MM.1S (cell line): ENCODE measurements around the gene API5.

Experiments
- DNase-seq: peaks from one replicate; pipeline ENCODE4 v3.0.0-alpha.2; 2015
- H2AFZ ChIP-seq: fragments of 300-600 bp; sonication (generic); 2 replicates; pipeline ENCODE4 v1.6.0; 2016; ENCODE audit warnings: antibody characterized with exemption, low read length
- H3F3A ChIP-seq: fragments of 300-600 bp; sonication (generic); 2 replicates; pipeline ENCODE4 v1.6.1; 2016; ENCODE audit warnings: mild to moderate bottlenecking, antibody characterized with exemption, low read length, moderate library complexity, mixed read lengths; ENCODE audit not compliant: insufficient read depth
- H3K27ac ChIP-seq: fragments of 300-600 bp; sonication (generic); 2 replicates; pipeline ENCODE4 v1.5.1; 2016; ENCODE audit warnings: mild to moderate bottlenecking, low read length
- H3K27me3 ChIP-seq: fragments of 300-600 bp; sonication (generic); replicated peaks from 2 replicates; pipeline ENCODE4 v1.6.0; 2016; ENCODE audit warnings: low read length; ENCODE audit not compliant: insufficient read depth
- H3K36me3 ChIP-seq: fragments of 300-600 bp; sonication (generic); replicated peaks from 2 replicates; pipeline ENCODE4 v1.6.1; 2016; ENCODE audit warnings: mild to moderate bottlenecking, low read length, mixed read lengths; ENCODE audit not compliant: insufficient read depth
- H3K4me1 ChIP-seq: fragments of 300-600 bp; sonication (generic); 2 replicates; pipeline ENCODE4 v1.6.1; 2016; ENCODE audit warnings: low read length, mixed read lengths
- H3K4me2 ChIP-seq: fragments of 300-600 bp; sonication (generic); 2 replicates; pipeline ENCODE4 v1.6.0; 2016; ENCODE audit warnings: low read depth, low read length
- H3K4me3 ChIP-seq: fragments of 300-600 bp; sonication (generic); 2 replicates; pipeline ENCODE4 v1.5.1; 2016; ENCODE audit warnings: low read length, mixed read lengths
- H3K79me2 ChIP-seq: fragments of 300-600 bp; sonication (generic); 2 replicates; pipeline ENCODE4 v1.6.1; 2016; ENCODE audit warnings: mixed run types, low read length, mixed read lengths
- H3K9ac ChIP-seq: fragments of 300-600 bp; sonication (generic); 2 replicates; pipeline ENCODE4 v1.6.1; 2016; ENCODE audit warnings: low read length, mixed read lengths
- H3K9me2 ChIP-seq: fragments of 300-600 bp; sonication (generic); replicated peaks from 2 replicates; pipeline ENCODE4 v1.6.1; 2016; ENCODE audit warnings: mild to moderate bottlenecking, low read length, mixed read lengths; ENCODE audit not compliant: insufficient read depth
- H3K9me3 ChIP-seq: fragments of 300-600 bp; sonication (generic); replicated peaks from 2 replicates; pipeline ENCODE4 v1.6.1; 2016; ENCODE audit warnings: mild to moderate bottlenecking, low read length, mixed read lengths; ENCODE audit not compliant: insufficient read depth
- H4K20me1 ChIP-seq: fragments of 300-600 bp; sonication (generic); 2 replicates; pipeline ENCODE4 v1.6.1; 2016; ENCODE audit warnings: mild to moderate bottlenecking, low read length, moderate library complexity, mixed read lengths; ENCODE audit not compliant: insufficient read depth
- EZH2 ChIP-seq: fragments of 300-600 bp; sonication (generic); optimal IDR thresholded peaks from 2 replicates; pipeline ENCODE3; 2017; ENCODE audit warnings: low read depth, mild to moderate bottlenecking, antibody characterized with exemption, low read length, mixed read lengths
- EZH2phosphoT487 ChIP-seq: fragments of 300-600 bp; sonication (generic); IDR thresholded peaks from 2 replicates; pipeline ENCODE4 v1.6.1; 2018; ENCODE audit warnings: antibody characterized with exemption, low read length
- TF ChIP-seq, protein P1 (sequence below): fragments of 300-600 bp; sonication (generic); IDR thresholded peaks from 2 replicates; pipeline ENCODE4 v1.5.1; 2016; ENCODE audit warnings: antibody characterized with exemption, low read length, mixed read lengths

API5 gene

DNA sequence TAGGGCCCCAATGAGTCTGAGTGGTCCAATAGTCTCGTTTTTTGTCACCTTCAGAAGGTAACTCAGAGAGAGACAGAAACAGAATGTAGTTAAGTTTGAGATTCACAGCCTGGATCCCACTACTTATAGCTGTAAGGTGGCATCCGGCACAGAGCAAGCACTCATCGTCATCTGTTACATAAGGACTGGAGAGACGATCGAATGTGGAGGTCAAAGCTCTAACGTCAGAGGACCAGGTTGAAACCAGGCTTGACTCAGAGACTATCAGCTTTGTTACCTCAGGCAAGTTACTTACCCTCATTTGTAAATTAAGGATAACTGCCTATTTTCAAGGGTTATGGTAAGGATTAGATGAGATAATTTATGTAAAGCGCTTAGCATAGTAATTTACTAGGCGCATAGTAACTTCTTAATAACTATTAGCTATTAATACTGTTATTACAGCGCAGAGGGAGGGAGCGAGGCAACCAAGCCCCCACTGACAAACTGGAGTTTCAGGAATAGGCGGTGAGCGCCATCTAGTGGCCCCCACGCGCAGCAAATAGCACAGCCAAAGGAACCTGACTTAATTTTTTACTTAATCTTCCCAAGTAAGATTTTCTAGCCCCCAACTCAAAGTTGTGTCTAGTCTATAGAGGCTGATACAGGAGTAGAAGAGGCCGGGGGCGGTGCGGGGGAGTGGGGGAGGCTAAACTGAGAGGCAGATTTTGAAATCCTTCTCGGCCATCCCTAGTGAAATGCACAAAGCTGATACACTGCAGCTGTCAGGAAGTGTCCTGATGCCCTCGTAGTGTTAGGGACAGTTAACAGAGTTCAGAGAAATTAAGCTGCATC is 29.0 kb upstream of the API5 start:
- Histone ChIP-seq H2AFZ (peak overlapping the region; percentile 41; the same call in 1 of the 2 replicates), H3K9me2 (no peaks in the 10 kb centered on the region), H3K27me3 (no peaks in the 10 kb centered on the region), H3K4me2 (no peak overlapping the region), H4K20me1 (no peaks in the 10 kb centered on the region), H3K9me3 (no peaks in the 10 kb centered on the region), H3F3A (no peaks in the 10 kb centered on the region), H3K4me3 (no peak overlapping the region), H3K27ac (no peak overlapping the region), H3K4me1 (no peaks in the 10 kb centered on the region), H3K9ac (no peak overlapping the region), H3K79me2 (no peaks in the 10 kb centered on the region), H3K36me3 (no peaks in the 10 kb centered on the region)
- peak; percentile 55 for DNase-seq
- TF ChIP-seq, protein P1, sequence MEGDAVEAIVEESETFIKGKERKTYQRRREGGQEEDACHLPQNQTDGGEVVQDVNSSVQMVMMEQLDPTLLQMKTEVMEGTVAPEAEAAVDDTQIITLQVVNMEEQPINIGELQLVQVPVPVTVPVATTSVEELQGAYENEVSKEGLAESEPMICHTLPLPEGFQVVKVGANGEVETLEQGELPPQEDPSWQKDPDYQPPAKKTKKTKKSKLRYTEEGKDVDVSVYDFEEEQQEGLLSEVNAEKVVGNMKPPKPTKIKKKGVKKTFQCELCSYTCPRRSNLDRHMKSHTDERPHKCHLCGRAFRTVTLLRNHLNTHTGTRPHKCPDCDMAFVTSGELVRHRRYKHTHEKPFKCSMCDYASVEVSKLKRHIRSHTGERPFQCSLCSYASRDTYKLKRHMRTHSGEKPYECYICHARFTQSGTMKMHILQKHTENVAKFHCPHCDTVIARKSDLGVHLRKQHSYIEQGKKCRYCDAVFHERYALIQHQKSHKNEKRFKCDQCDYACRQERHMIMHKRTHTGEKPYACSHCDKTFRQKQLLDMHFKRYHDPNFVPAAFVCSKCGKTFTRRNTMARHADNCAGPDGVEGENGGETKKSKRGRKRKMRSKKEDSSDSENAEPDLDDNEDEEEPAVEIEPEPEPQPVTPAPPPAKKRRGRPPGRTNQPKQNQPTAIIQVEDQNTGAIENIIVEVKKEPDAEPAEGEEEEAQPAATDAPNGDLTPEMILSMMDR = peak; percentile 95
- TF ChIP-seq EZH2 = no peak
- TF ChIP-seq EZH2phosphoT487 = no peak

DNA sequence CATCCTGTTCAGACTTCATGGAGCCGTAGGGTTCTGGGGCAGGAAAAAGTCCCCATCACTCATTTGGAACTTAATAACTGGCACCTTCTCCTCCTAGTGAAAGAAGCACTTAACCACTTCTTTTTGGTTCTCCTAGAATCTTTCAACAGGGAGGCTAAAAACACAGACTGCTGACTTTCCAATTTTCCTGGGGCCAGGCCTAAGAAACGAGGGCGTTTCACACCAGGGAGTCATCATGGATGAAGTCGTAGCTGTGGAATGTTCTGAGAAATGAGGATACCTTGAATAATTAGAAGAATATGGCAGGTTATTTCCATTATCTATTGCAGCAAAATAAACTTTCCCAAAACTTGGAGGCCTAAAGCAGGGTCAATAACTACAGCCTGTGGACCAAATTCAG is 26.0 kb upstream of the API5 start:
- H3K36me3 ChIP-seq = no peaks in the 10 kb centered on the region
- H3K9ac ChIP-seq = no peak overlapping the region
- no peak overlapping the region for H2AFZ ChIP-seq
- H3K9me3 ChIP-seq = no peaks in the 10 kb centered on the region
- no peaks in the 10 kb centered on the region for H4K20me1 ChIP-seq
- TF ChIP-seq EZH2 (no peak), EZH2phosphoT487 (no peak)
- TF ChIP-seq, protein P1 = no peak
- H3K27me3 ChIP-seq = no peaks in the 10 kb centered on the region
- DNase-seq = no peak
- H3F3A ChIP-seq = no peaks in the 10 kb centered on the region
- no peaks in the 10 kb centered on the region for H3K79me2 ChIP-seq
- H3K4me3 ChIP-seq = no peak overlapping the region
- no peak overlapping the region for H3K27ac ChIP-seq
- no peak overlapping the region for H3K4me2 ChIP-seq
- no peaks in the 10 kb centered on the region for H3K4me1 ChIP-seq
- H3K9me2 ChIP-seq = no peaks in the 10 kb centered on the region

DNA sequence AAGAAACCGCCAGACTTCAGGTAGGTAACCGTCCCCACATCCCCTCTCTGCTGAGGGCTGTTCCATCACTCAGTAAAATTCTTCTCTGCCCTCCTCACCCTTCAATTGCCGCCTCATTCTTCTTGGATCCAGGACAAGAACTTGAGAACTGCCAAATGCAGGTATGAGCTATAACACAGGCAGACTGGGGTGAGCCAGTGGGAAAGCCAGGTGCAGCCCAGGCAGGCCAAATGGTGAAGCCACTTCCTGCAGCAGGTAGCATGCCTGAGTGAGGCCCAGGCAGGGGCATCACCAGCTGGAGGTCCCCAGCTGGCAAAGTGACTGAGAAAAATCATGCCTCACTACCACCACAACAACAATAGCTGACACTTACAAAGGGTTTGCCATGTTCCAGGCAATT is 22.4 kb upstream of the API5 start:
- DNase-seq = peak; percentile 42
- no peak overlapping the region for H3K4me2 ChIP-seq
- no peak overlapping the region for H3K27ac ChIP-seq
- no peak for TF ChIP-seq EZH2phosphoT487
- TF ChIP-seq EZH2 = no peak
- TF ChIP-seq, protein P1 = no peak
- no peaks in the 10 kb centered on the region for H3K79me2 ChIP-seq
- no peaks in the 10 kb centered on the region for H3K9me2 ChIP-seq
- no peaks in the 10 kb centered on the region for H3K36me3 ChIP-seq
- no peaks in the 10 kb centered on the region for H3K27me3 ChIP-seq
- no peaks in the 10 kb centered on the region for H3K4me1 ChIP-seq
- no peaks in the 10 kb centered on the region for H3K9me3 ChIP-seq
- no peaks in the 10 kb centered on the region for H3F3A ChIP-seq
- H3K4me3 ChIP-seq = no peak overlapping the region
- no peaks in the 10 kb centered on the region for H4K20me1 ChIP-seq
- H2AFZ ChIP-seq = no peak overlapping the region
- no peak overlapping the region for H3K9ac ChIP-seq
